ENCODE results near the gene TKT.

- no peak for TF ChIP-seq CTCF (IDR thresholded peaks at IDR 0.05)
- TF ChIP-seq POLR2AphosphoS5 (IDR thresholded peaks at IDR 0.05): no peak
- TF ChIP-seq POLR2A (IDR thresholded peaks at IDR 0.05): no peak
Observed at GRCh38 chr3:53213276-53213675, 42.5 kb downstream of the TKT start.

All from stomach (tissue), 4 donors.